T-helper 1 cell treated with Interleukin-12 subunit alpha and Interleukin-12 subunit beta and Interleukin-4 antibody, amounts not matched to agents 30 ng/mL and 1 ng/mL, for 36 hours (primary cell): ENCODE data around the gene TAF1C. TPM values are rescaled to one million over a fixed set of nuclear protein-coding genes. Genes with fewer than 3 reads are reported as not detected.

Experiments used
- intact Hi-C: fragments of 100-400 bp; cut with micrococcal nuclease; formaldehyde crosslinking; loops from one replicate; pipeline ENCODE4 v1.15.1; 2024
- total RNA-seq: library from RNA; stranded (reverse); gene quantifications from 2 replicates; pipeline ENCODE4 v1.2.3, GENCODE V29; 2022

The TAF1C gene
- total RNA-seq, 1 donor from 2014 or later, result 62.5 TPM

- intact Hi-C loops, result no loop called here
These were observed 25.1 kb downstream of the TAF1C start for GRCh38 chr16:84161801-84162200.

- intact Hi-C loops, result no loop called here
These were observed 25.8 kb downstream of the TAF1C start for GRCh38 chr16:84161037-84161436.

- intact Hi-C loops, result no loop called here
These were observed 27.1 kb downstream of the TAF1C start for GRCh38 chr16:84159800-84160199.

GRCh38 chr16:84159007-84159406 is 27.9 kb downstream of the TAF1C start:
- intact Hi-C loops, result no loop called here

- intact Hi-C loops, result no loop called here
These were observed 30.5 kb downstream of the TAF1C start for GRCh38 chr16:84156342-84156784.

- intact Hi-C loops, result no loop called here
These were observed 31.1 kb downstream of the TAF1C start for GRCh38 chr16:84155771-84156170.

GRCh38 chr16:84155226-84155625 is 31.6 kb downstream of the TAF1C start:
- intact Hi-C loops, result no loop called here

- intact Hi-C loops, result no loop called here
These were observed 33.1 kb downstream of the TAF1C start for GRCh38 chr16:84153660-84154214.

- intact Hi-C loops, result no loop called here
These were observed 35.9 kb downstream of the TAF1C start for GRCh38 chr16:84150926-84151325.

- intact Hi-C loops, result loop anchor here (1.0 kb wide), 7 partner anchors 29 to 338 kb away; partner anchors contain the start of genes HSBP1, MBTPS1, OSGIN1 and TAF1C
These were observed 41.8 kb downstream of the TAF1C start, which contains the start of the genes DNAAF1 and HSDL1 for GRCh38 chr16:84144859-84145639. Gene DNAAF1 (plus strand): TSS chr16:84145308. CDS start chr16:84145441, 133 bp downstream. Gene HSDL1 (minus strand): TSS chr16:84145177. CDS start chr16:84131321, 13,856 bp downstream.

GRCh38 chr16:84144209-84144858 is 42.5 kb downstream of the TAF1C start:
- intact Hi-C loops, result loop anchor here (1.0 kb wide), 2 partner anchors 56 to 191 kb away; partner anchors contain the start of gene OSGIN1

GRCh38 chr16:84143784-84144199 is 43.1 kb downstream of the TAF1C start:
- intact Hi-C loops, result loop anchor here (1.0 kb wide), 2 partner anchors 55 to 190 kb away; partner anchors contain the start of gene OSGIN1

- intact Hi-C loops, result no loop called here
These were observed 43.8 kb downstream of the TAF1C start for GRCh38 chr16:84143081-84143480.

- intact Hi-C loops, result no loop called here
These were observed 45.6 kb downstream of the TAF1C start for GRCh38 chr16:84141143-84141670.

GRCh38 chr16:84139628-84140258 is 47.1 kb downstream of the TAF1C start:
- intact Hi-C loops, result no loop called here

GRCh38 chr16:84138824-84139627 is 47.8 kb downstream of the TAF1C start:
- intact Hi-C loops, result no loop called here

- intact Hi-C loops, result no loop called here
These were observed 48.4 kb downstream of the TAF1C start for GRCh38 chr16:84138500-84138823.

- intact Hi-C loops, result no loop called here
These were observed 49.0 kb downstream of the TAF1C start for GRCh38 chr16:84137769-84138357.

GRCh38 chr16:84137287-84137686 is 49.6 kb downstream of the TAF1C start:
- intact Hi-C loops, result no loop called here
